ENCODE measurements around the gene GNA14. TPM values are rescaled to one million over a fixed set of nuclear protein-coding genes. Genes with fewer than 3 reads are reported as not detected.

GNA14 gene
- total RNA-seq, 1 experiment from 2014 or later: 0.25 TPM

- Histone ChIP-seq H3K9ac (ENCODE audit: low read length) (no peak overlapping the region), H2AFZ (ENCODE audit: low read depth, low read length, poor library complexity, severe bottlenecking) (no peak overlapping the region), H3K4me1 (ENCODE audit: control insufficient read depth in 1 of 2, insufficient read depth in 2 of 2, low read length in 2 of 2) (no peaks in the 10 kb centered on the region), H4K20me1 (ENCODE audit: insufficient read depth) (no peaks in the 10 kb centered on the region), H3K9me3 (ENCODE audit: control insufficient read depth in 1 of 2, insufficient read depth in 1 of 2, low read depth in 1 of 2, low read length in 2 of 2) (no peaks in the 10 kb centered on the region), H3K79me2 (ENCODE audit: insufficient read depth, low read length) (no peaks in the 10 kb centered on the region), H3K36me3 (ENCODE audit: control insufficient read depth in 1 of 2, insufficient read depth in 2 of 2, low read length in 2 of 2) (no peaks in the 10 kb centered on the region), H3K4me2 (ENCODE audit: low read length) (no peak overlapping the region), H3K27me3 (ENCODE audit: insufficient read depth, low read length) (no peaks in the 10 kb centered on the region; the same call in 1 of the 2 replicates), H3K27ac (ENCODE audit: low read depth, low read length) (no peak overlapping the region), H3K9me2 (ENCODE audit: insufficient read depth) (no peaks in the 10 kb centered on the region), H3K4me3 (replicated peaks in 1 of 2; ENCODE audit: low read depth in 1 of 2, low read length in 2 of 2) (no peak overlapping the region)
- TF ChIP-seq POLR2AphosphoS5 (IDR thresholded peaks at IDR 0.05; ENCODE audit: low read depth, low read length) (no peak), EZH2phosphoT487 (IDR thresholded peaks at IDR 0.05; ENCODE audit: borderline replicate concordance) (no peak), TCF7L2 (IDR thresholded peaks at IDR 0.05; ENCODE audit: borderline replicate concordance, extremely low read depth, insufficient read depth, insufficient read length) (no peak), RAD21 (IDR thresholded peaks at IDR 0.05; ENCODE audit: low read depth) (no peak)
- ATAC-seq: no peak
- RAD21 ChIA-PET (ENCODE audit: low non-redundant PET in 1 of 2, low total read pairs in 2 of 2, uncharacterized antibody in 2 of 2, unreplicated experiment in 2 of 2): no interaction called here
- no TSS peak for BruUV-seq (replicated peaks)
- POLR2A ChIA-PET: no interaction called here
- CTCF ChIA-PET: no interaction called here
- no peak for DNase-seq (ENCODE audit: low read depth, low spot score)
- intact Hi-C loops (cut with micrococcal nuclease): no loop called here
Observed at GRCh38 chr9:77533671-77534070, 114.5 kb downstream of the GNA14 start.

DNA sequence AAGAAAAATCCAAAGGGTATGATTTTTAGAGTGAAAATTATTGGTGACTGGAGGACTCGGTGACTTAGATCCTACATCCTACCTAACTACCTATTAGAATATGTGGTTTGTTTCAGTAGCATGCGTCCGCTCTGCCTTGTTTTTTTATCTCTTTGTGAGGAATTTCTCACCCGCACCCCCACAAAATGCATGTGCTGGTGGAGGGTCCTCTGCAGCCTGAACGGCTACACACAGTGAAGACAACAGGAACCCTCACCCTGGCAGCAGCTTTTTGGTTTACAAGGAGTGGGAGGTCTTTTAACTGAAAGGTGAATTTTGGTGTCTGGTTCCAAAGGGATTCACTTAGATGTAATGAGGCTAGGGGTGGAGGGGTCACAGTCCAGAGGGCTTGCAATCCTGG is 115.5 kb downstream of the GNA14 start:
- no peaks in the 10 kb centered on the region for H3K36me3 ChIP-seq (ENCODE audit: control insufficient read depth in 1 of 2, insufficient read depth in 2 of 2, low read length in 2 of 2)
- ChIA-PET POLR2A (no interaction called here), CTCF (no interaction called here), RAD21 (ENCODE audit: low non-redundant PET in 1 of 2, low total read pairs in 2 of 2, uncharacterized antibody in 2 of 2, unreplicated experiment in 2 of 2) (no interaction called here)
- H3K4me1 ChIP-seq (ENCODE audit: control insufficient read depth in 1 of 2, insufficient read depth in 2 of 2, low read length in 2 of 2): no peaks in the 10 kb centered on the region
- no peaks in the 10 kb centered on the region; the same call in 1 of the 2 replicates for H3K27me3 ChIP-seq (ENCODE audit: insufficient read depth, low read length)
- H3K9me3 ChIP-seq (ENCODE audit: control insufficient read depth in 1 of 2, insufficient read depth in 1 of 2, low read depth in 1 of 2, low read length in 2 of 2): no peaks in the 10 kb centered on the region
- intact Hi-C loops (cut with micrococcal nuclease): no loop called here
- H4K20me1 ChIP-seq (ENCODE audit: insufficient read depth): no peaks in the 10 kb centered on the region
- no peaks in the 10 kb centered on the region for H3K9me2 ChIP-seq (ENCODE audit: insufficient read depth)
- H3K4me2 ChIP-seq (ENCODE audit: low read length): no peak overlapping the region
- H3K27ac ChIP-seq (ENCODE audit: low read depth, low read length): no peak overlapping the region
- no peak overlapping the region for H3K4me3 ChIP-seq (replicated peaks in 1 of 2; ENCODE audit: low read depth in 1 of 2, low read length in 2 of 2)
- no peak overlapping the region for H2AFZ ChIP-seq (ENCODE audit: low read depth, low read length, poor library complexity, severe bottlenecking)
- no peak overlapping the region for H3K9ac ChIP-seq (ENCODE audit: low read length)
- no TSS peak for BruUV-seq (replicated peaks)
- ATAC-seq (no peak), DNase-seq (ENCODE audit: low read depth, low spot score) (no peak)
- H3K79me2 ChIP-seq (ENCODE audit: insufficient read depth, low read length): no peaks in the 10 kb centered on the region
- no peak for TF ChIP-seq RAD21 (IDR thresholded peaks at IDR 0.05; ENCODE audit: low read depth)
- no peak for TF ChIP-seq JUND (IDR thresholded peaks at IDR 0.05)
- no peak for TF ChIP-seq ZNF274 (IDR thresholded peaks at IDR 0.05; ENCODE audit: low read depth, low read length)
- TF ChIP-seq CTCF (IDR thresholded peaks at IDR 0.05 in 2 of 3, conservative IDR thresholded peaks at IDR 0.05 in 1 of 3; ENCODE audit: borderline replicate concordance in 1 of 3, insufficient read depth in 1 of 3, low read depth in 2 of 3, low read length in 2 of 3): no peak
- TF ChIP-seq SIN3A (IDR thresholded peaks at IDR 0.05; ENCODE audit: low read depth): no peak
- TF ChIP-seq, protein P1, sequence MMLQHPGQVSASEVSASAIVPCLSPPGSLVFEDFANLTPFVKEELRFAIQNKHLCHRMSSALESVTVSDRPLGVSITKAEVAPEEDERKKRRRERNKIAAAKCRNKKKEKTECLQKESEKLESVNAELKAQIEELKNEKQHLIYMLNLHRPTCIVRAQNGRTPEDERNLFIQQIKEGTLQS (IDR thresholded peaks at IDR 0.05): no peak
- no peak for TF ChIP-seq EGR1 (IDR thresholded peaks at IDR 0.05; ENCODE audit: low read depth)
- no peak for TF ChIP-seq ELF1 (IDR thresholded peaks at IDR 0.05; ENCODE audit: borderline replicate concordance, low read depth)
- no peak for TF ChIP-seq SP1 (IDR thresholded peaks at IDR 0.05; ENCODE audit: low read depth)
- TF ChIP-seq MAX (IDR thresholded peaks at IDR 0.05): no peak
- TF ChIP-seq SRF (IDR thresholded peaks at IDR 0.05; ENCODE audit: low read depth): no peak
- TF ChIP-seq FOSL1 (IDR thresholded peaks at IDR 0.05; ENCODE audit: low read depth): no peak
- no peak for TF ChIP-seq TCF7L2 (IDR thresholded peaks at IDR 0.05; ENCODE audit: borderline replicate concordance, extremely low read depth, insufficient read depth, insufficient read length)
- no peak for TF ChIP-seq YY1 (IDR thresholded peaks at IDR 0.05; ENCODE audit: extremely low read depth, insufficient replicate concordance, low read depth, low read length)
- no peak for TF ChIP-seq CEBPB (IDR thresholded peaks at IDR 0.05; ENCODE audit: low read depth)
